Adrenal gland (tissue), 12 donors: ENCODE data around the gene TCP11L2. TPM values are rescaled to one million over a fixed set of nuclear protein-coding genes. Genes with fewer than 3 reads are reported as not detected.

ENCODE experiments used
- DNase-seq, 7 donors: peaks; one replicate each; pipeline ENCODE4 v3.0.0-alpha.2; 2019 to 2020
- H3K27ac ChIP-seq, 5 donors: fragments of 200-600 bp; sonication (generic) in 4 of 5; 1 replicate in 3 of 5; 2 replicates in 2 of 5; pipeline versions ENCODE4 v1.5.1 to v1.8.0; 2016 to 2020; ENCODE audit warnings: mild to moderate bottlenecking in 1 of 5
- H3K27me3 ChIP-seq: fragments of 200-600 bp; 2 replicates; pipeline ENCODE4 v1.8.0; 2021
- H3K36me3 ChIP-seq, 2 donors: fragments of 200-600 bp; replicated peaks in 1 of 2; 1 replicate in 1 of 2; 2 replicates in 1 of 2; pipeline versions ENCODE4 v1.5.1 to v1.8.0; 2018 to 2022
- H3K4me1 ChIP-seq, 2 donors: fragments of 200-600 bp; replicated peaks in 1 of 2; 1 replicate in 1 of 2; 2 replicates in 1 of 2; pipeline versions ENCODE4 v1.5.1 to v1.8.0; 2018 to 2021
- H3K4me3 ChIP-seq, 4 donors: fragments of 200-600 bp; sonication (generic) in 3 of 4; one replicate each; pipeline ENCODE4 v1.5.1; 2016 to 2018
- H3K9me3 ChIP-seq, 3 donors: fragments of 200-600 bp; sonication (generic) in 1 of 3; replicated peaks in 1 of 3; 1 replicate in 2 of 3; 2 replicates in 1 of 3; pipeline versions ENCODE4 v1.5.1 to v1.8.0; 2016 to 2021
- POLR2A ChIP-seq, 2 donors: fragments of 450-650 bp; IDR thresholded peaks; one replicate each; pipeline ENCODE4 v1.6.1; 2017; ENCODE audit warnings: antibody characterized with exemption in 2 of 2, mild to moderate bottlenecking in 2 of 2, moderate library complexity in 1 of 2
- WGBS, 4 donors: extraction: QIAGEN DNeasy Blood & Tissue Kit in 2 of 4; methylation state at CpG; one replicate each; pipeline versions ENCODE4 v1.1.5 to v1.1.7; 2013 to 2017; 5-methylcytosine and 5-hydroxymethylcytosine counted together
- intact Hi-C, 2 donors: fragments of 100-400 bp; cut with DNase I; formaldehyde crosslinking; loops; one replicate each; pipeline versions ENCODE4 v1.14.1 to v1.15.0; 2022 to 2023
- polyA plus RNA-seq, 3 donors: library from polyadenylated mRNA; stranded (reverse); fragments of 200-250 nt in 2 of 3; fragments of 350-450 nt in 1 of 3; fragmentation: Illumina TruSeq in 1 of 3; extraction: RNeasy Lipid Tissue Mini Kit (QIAGEN cat#74804) in 1 of 3; gene quantifications; one replicate each; pipeline ENCODE4 v1.2.3, GENCODE V29; 2013 to 2014
- total RNA-seq, 9 donors: library from RNA; depleted of rRNA in 4 of 9; stranded (reverse); fragments of >200 nt in 4 of 9; fragments of 120-200 nt in 1 of 9; fragmentation: NEBNext Ultra II Directional in 1 of 9; extraction: Animal tissue kit (Norgen Biotek cat#: 25700) in 1 of 9; gene quantifications; one replicate each; pipeline versions ENCODE4 v1.1.0 to v1.2.4, GENCODE V29; 2013 to 2023
- TF ChIP-seq, protein P1 (sequence below), 6 experiments: fragments of 450-650 bp in 4 of 6; fragments of 200-600 bp in 2 of 6; sonication (generic) in 1 of 6; IDR thresholded peaks; 1 replicate in 5 of 6; 2 replicates in 1 of 6; pipeline versions ENCODE4 v1.5.1 to v1.8.0; 2016 to 2021; ENCODE audit warnings: antibody characterized with exemption in 6 of 6, mild to moderate bottlenecking in 2 of 6, moderate library complexity in 1 of 6
- donor health status: healthy with polysubstance abuse.
- donor health status: Bipolar disorder and iron deficiency.
- donor health status: DM: yes; HTN: yes; CAD: no.
- donor health status: DM: no; HTN: no; CAD: no.
- donor health status: DM: no; HTN: no; CAD: no.
- donor health status: DM: yes; HTN: yes; CAD: no.

Gene TCP11L2
- total and polyA plus RNA-seq, 12 donors = 2.3 to 70.4 (median 37.5) TPM

DNA sequence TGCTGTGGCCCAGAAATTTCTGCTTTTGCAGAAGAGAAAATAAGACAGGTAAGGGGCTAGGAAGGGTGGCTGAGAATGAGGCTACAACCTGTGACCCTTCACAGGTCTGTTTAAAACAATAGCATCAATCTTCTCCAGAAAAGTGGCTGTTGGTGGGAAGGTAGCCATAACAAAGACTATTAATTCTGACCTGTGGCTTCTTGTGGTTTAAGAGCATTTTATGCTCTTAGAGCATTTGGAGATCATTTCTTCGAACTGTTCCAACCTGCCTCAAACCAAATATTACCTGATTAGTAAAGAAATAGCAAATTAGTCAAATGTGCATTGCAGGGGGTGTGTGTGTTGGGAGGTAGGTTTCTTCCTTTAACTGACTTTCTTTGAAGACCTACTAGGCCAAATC is 15.2 kb upstream of the TCP11L2 start:
- H3K27ac ChIP-seq = no peak overlapping the region
- WGBS, 4 donors = 80 to 100% (median 87%) methylated on average over 1 of the region's 1 CpG
- H3K27me3 ChIP-seq = no peaks in the 10 kb centered on the region
- H3K4me1 ChIP-seq = peaks cover 0 to 4% of the 10 kb centered on the region in 2 donors
- DNase-seq = no peak
- H3K9me3 ChIP-seq = no peaks in the 10 kb centered on the region
- no peaks in the 10 kb centered on the region for H3K36me3 ChIP-seq
- H3K4me3 ChIP-seq = no peak overlapping the region
- intact Hi-C loops = no loop called here
- TF ChIP-seq, protein P1, sequence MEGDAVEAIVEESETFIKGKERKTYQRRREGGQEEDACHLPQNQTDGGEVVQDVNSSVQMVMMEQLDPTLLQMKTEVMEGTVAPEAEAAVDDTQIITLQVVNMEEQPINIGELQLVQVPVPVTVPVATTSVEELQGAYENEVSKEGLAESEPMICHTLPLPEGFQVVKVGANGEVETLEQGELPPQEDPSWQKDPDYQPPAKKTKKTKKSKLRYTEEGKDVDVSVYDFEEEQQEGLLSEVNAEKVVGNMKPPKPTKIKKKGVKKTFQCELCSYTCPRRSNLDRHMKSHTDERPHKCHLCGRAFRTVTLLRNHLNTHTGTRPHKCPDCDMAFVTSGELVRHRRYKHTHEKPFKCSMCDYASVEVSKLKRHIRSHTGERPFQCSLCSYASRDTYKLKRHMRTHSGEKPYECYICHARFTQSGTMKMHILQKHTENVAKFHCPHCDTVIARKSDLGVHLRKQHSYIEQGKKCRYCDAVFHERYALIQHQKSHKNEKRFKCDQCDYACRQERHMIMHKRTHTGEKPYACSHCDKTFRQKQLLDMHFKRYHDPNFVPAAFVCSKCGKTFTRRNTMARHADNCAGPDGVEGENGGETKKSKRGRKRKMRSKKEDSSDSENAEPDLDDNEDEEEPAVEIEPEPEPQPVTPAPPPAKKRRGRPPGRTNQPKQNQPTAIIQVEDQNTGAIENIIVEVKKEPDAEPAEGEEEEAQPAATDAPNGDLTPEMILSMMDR (IDR thresholded peaks at IDR 0.05) = no peak
- TF ChIP-seq POLR2A (IDR thresholded peaks at IDR 0.05) = no peak

DNA sequence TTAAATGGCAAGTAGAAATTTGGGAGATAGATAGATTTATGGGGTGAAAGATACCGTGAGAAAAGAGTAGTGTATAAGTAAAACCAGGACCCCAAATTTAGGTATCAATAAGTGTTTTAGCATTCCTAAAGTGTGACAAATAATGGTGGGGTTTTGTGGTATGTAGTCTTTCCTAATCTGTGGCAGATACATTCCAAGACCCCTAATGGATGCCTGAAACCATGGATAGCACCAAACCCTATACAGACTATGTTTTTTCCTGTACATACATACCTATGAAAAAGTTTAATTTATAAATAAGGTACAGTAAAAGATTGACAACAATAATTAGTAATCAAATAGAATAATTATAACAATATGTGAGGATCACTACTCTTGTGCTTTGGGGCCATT is 14.4 kb upstream of the TCP11L2 start:
- no peak overlapping the region for H3K27ac ChIP-seq
- WGBS, 4 donors = 70 to 89% (median 79%) methylated on average over 1 of the region's 1 CpG

DNA sequence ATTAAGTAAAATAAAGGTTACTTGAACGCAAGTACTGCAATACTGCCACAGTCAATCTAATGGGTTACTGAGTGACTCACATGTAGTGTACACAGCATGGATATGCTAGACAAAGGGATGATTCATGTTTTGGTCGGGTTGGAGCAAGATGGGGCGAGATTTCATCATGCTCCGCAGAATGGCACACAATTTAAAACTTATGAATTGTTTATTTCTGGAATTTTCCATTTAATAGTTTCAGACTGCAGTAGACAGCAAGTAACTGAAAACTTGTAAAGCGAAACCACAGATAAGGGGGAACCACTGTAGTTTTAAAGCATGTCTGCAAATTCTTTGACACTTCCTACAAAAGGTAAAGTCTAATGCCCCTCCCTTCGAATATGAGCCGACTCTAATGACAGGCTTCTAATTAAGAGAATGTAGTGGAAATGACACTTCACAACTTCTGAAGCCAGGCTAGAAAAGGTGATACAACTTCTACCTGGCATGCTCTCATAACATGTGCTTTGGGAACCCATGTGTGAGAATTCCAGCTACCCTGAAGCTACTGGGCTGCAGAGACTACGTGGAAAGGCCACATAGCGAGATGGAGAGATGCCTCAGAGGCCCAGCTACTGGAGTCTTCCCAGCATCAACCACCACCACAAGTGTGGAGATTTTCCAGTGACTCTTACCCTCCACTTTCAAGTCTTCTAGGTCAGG is 13.9 kb upstream of the TCP11L2 start:
- Histone ChIP-seq H3K4me3 (no peak overlapping the region), H3K9me3 (no peaks in the 10 kb centered on the region), H3K36me3 (no peaks in the 10 kb centered on the region), H3K4me1 (peaks cover 0 to 4% of the 10 kb centered on the region in 2 donors), H3K27me3 (no peaks in the 10 kb centered on the region), H3K27ac (peak overlapping the region in 3 of 5 donors; percentile 4 to 69 (median 53))
- 57 to 63% (median 62%) methylated on average over 9 of the region's 9 CpGs for WGBS, 4 donors
- no peak for TF ChIP-seq POLR2A (IDR thresholded peaks at IDR 0.05)
- TF ChIP-seq, protein P1 (IDR thresholded peaks at IDR 0.05) = no peak
- DNase-seq = peak in 6 of 7 donors; percentile 56 to 68 (median 62)
- intact Hi-C loops = no loop called here

More for the DNA sequence above, 14.4 kb upstream of the TCP11L2 start:
- TF ChIP-seq, protein P1 (IDR thresholded peaks at IDR 0.05) = no peak
- no peak for TF ChIP-seq POLR2A (IDR thresholded peaks at IDR 0.05)
- intact Hi-C loops = no loop called here
- Histone ChIP-seq H3K4me3 (no peak overlapping the region), H3K9me3 (no peaks in the 10 kb centered on the region), H3K4me1 (peaks cover 0 to 4% of the 10 kb centered on the region in 2 donors), H3K36me3 (no peaks in the 10 kb centered on the region), H3K27me3 (no peaks in the 10 kb centered on the region)
- no peak for DNase-seq

DNA sequence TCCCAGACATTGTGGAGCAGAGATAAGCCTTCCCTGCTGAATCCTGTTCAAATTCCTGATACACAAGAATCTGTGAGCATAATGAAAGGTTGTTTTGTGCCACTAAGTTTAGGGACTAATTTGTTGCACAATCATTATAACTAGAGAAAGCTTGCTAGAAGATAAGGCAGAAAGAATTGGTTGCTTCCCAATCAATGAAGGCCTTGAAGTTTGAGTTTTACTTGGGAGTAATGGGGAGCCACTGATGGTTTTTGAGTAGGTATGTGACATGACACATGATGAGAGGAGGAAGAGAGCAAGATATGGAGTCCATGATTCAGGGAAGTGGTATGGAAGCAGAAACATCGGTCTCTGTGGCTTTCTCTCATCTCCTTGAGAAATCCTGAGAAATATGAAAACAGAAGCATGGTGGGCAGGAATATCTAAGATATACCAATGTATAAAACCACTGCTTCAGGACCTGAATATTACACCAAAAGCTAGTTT is 13.3 kb upstream of the TCP11L2 start:
- Histone ChIP-seq H3K27ac (peak overlapping the region in 3 of 5 donors; percentile 4 to 69 (median 53)), H3K9me3 (no peaks in the 10 kb centered on the region), H3K4me3 (no peak overlapping the region), H3K27me3 (no peaks in the 10 kb centered on the region), H3K36me3 (no peaks in the 10 kb centered on the region), H3K4me1 (peaks cover 0 to 4% of the 10 kb centered on the region in 2 donors)
- DNase-seq = no peak
- 0 to 94% (median 66%) methylated on average over 1 of the region's 1 CpG for WGBS, 4 donors
- intact Hi-C loops = no loop called here
- TF ChIP-seq, protein P1 (IDR thresholded peaks at IDR 0.05) = no peak
- TF ChIP-seq POLR2A (IDR thresholded peaks at IDR 0.05) = no peak
